ENCODE data around the gene CBY3. TPM values are rescaled to one million over a fixed set of nuclear protein-coding genes. Genes with fewer than 3 reads are reported as not detected.

CBY3 gene
- polyA plus RNA-seq, 1 of the 3 experiments (the other 2 are of a cell fraction) = not detected

GRCh38 chr5:179697108-179697507, 16.3 kb upstream of the CBY3 start:
- ChIA-PET CTCF (interaction anchor here (0.7 to 1.1 kb wide), 3 partner anchors 17 to 99 kb away, joined by 3 read pairs; partner anchors contain the start of gene MAML1), POLR2A (interaction anchor here (2.6 kb wide), 1 partner anchor 19 kb away, joined by 8 read pairs; no protein-coding TSS in a partner anchor)
- no peaks in the 10 kb centered on the region for H3K9me2 ChIP-seq
- peaks cover 4 to 5% of the 10 kb centered on the region in 2 experiments; a peak in 2 of 4 replicates for H3K4me1 ChIP-seq (ENCODE audit: control insufficient read depth in 1 of 2, insufficient read depth in 2 of 2, low read depth in 1 of 2, low read length in 1 of 2)
- DNase-seq = no peak
- H3K4me3 ChIP-seq (ENCODE audit: low read depth in 2 of 2, low read length in 1 of 2) = peak overlapping the region in 1 of 2 experiments; percentile 74; a peak in 1 of 4 replicates
- 93% methylated on average over 2 of the region's 2 CpGs for WGBS (ENCODE audit: low lambda C conversion rate)
- H3K27ac ChIP-seq (ENCODE audit: low read depth in 2 of 2, low read length in 1 of 2) = peak overlapping the region in 1 of 2 experiments; percentile 96; a peak in 1 of 4 replicates
- peaks cover 17% of the 10 kb centered on the region for H3F3A ChIP-seq (replicated peaks; ENCODE audit: insufficient read depth)
- no peak overlapping the region; the same call in 1 of the 2 replicates for H2AFZ ChIP-seq (ENCODE audit: low read depth)
- peaks cover 22% of the 10 kb centered on the region for H4K20me1 ChIP-seq (ENCODE audit: insufficient read depth)
- peaks cover 51% of the 10 kb centered on the region for H3K79me2 ChIP-seq (ENCODE audit: insufficient read depth)
- TF ChIP-seq SIN3A (IDR thresholded peaks at IDR 0.05; ENCODE audit: borderline replicate concordance, low read depth, low read length) (no peak), RAD21 (IDR thresholded peaks at IDR 0.05; ENCODE audit: low read length) (no peak), ELF1 (IDR thresholded peaks at IDR 0.05) (no peak)
- H3K27me3 ChIP-seq (ENCODE audit: insufficient read depth) = no peaks in the 10 kb centered on the region
- H3K4me2 ChIP-seq = peak overlapping the region; percentile 82
- no peaks in the 10 kb centered on the region for H3K9me3 ChIP-seq
- H3K36me3 ChIP-seq (replicated peaks in 1 of 2; ENCODE audit: control insufficient read depth in 1 of 2, insufficient read depth in 2 of 2, low read length in 1 of 2) = peaks cover 0 to 9% of the 10 kb centered on the region in 2 experiments
- 0 out of 2 replicates have a peak overlapping the region, but pooled peaks have one; percentile 99 for H3K9ac ChIP-seq

- Histone ChIP-seq H3K4me1 (ENCODE audit: control insufficient read depth in 1 of 2, insufficient read depth in 2 of 2, low read depth in 1 of 2, low read length in 1 of 2) (peaks cover 4 to 5% of the 10 kb centered on the region in 2 experiments; a peak in 2 of 4 replicates), H3K27me3 (ENCODE audit: insufficient read depth) (no peaks in the 10 kb centered on the region), H3K9me2 (no peaks in the 10 kb centered on the region), H3K9me3 (no peaks in the 10 kb centered on the region), H3K4me3 (ENCODE audit: low read depth in 2 of 2, low read length in 1 of 2) (no peak overlapping the region), H3F3A (replicated peaks; ENCODE audit: insufficient read depth) (peaks cover 17% of the 10 kb centered on the region), H2AFZ (ENCODE audit: low read depth) (no peak overlapping the region), H3K79me2 (ENCODE audit: insufficient read depth) (peaks cover 46% of the 10 kb centered on the region), H3K36me3 (replicated peaks in 1 of 2; ENCODE audit: control insufficient read depth in 1 of 2, insufficient read depth in 2 of 2, low read length in 1 of 2) (peaks cover 0 to 5% of the 10 kb centered on the region in 2 experiments), H3K27ac (ENCODE audit: low read depth in 2 of 2, low read length in 1 of 2) (no peak overlapping the region; a peak in 1 of 4 replicates), H3K4me2 (peak overlapping the region; percentile 82; the same call in 1 of the 2 replicates), H4K20me1 (ENCODE audit: insufficient read depth) (peaks cover 17% of the 10 kb centered on the region), H3K9ac (no peak overlapping the region)
- ChIA-PET POLR2A (interaction anchor here (0.6 to 2.6 kb wide), 2 partner anchors 15 to 19 kb away, joined by 3 to 8 read pairs; no protein-coding TSS in a partner anchor), CTCF (interaction anchor here (1.1 kb wide), 1 partner anchor 17 kb away, joined by 3 read pairs; no protein-coding TSS in a partner anchor)
- DNase-seq = no peak
- no peak for TF ChIP-seq EZH2phosphoT487 (IDR thresholded peaks at IDR 0.05; ENCODE audit: borderline replicate concordance, low read depth)
- TF ChIP-seq ELF1 (IDR thresholded peaks at IDR 0.05) = no peak
- TF ChIP-seq PBX3 (IDR thresholded peaks at IDR 0.05) = no peak
- no peak for TF ChIP-seq IRF3 (IDR thresholded peaks at IDR 0.05; ENCODE audit: low read depth, low read length)
- TF ChIP-seq CHD2 (IDR thresholded peaks at IDR 0.05; ENCODE audit: low read length, partially characterized antibody) = no peak
- no peak for TF ChIP-seq RCOR1 (IDR thresholded peaks at IDR 0.05; ENCODE audit: low read length)
- no peak for TF ChIP-seq TAF1 (IDR thresholded peaks at IDR 0.05; ENCODE audit: borderline replicate concordance, low read depth, low read length)
- no peak for TF ChIP-seq MAX (IDR thresholded peaks at IDR 0.05; ENCODE audit: low read depth)
- TF ChIP-seq NFIC (IDR thresholded peaks at IDR 0.05; ENCODE audit: borderline replicate concordance) = no peak
- no peak for TF ChIP-seq ZBTB33 (IDR thresholded peaks at IDR 0.05; ENCODE audit: borderline replicate concordance, low read depth)
- TF ChIP-seq RAD21 (IDR thresholded peaks at IDR 0.05; ENCODE audit: low read length) = no peak
- 96% methylated on average over 3 of the region's 3 CpGs for WGBS (ENCODE audit: low lambda C conversion rate)
These were observed 15.8 kb upstream of the CBY3 start for GRCh38 chr5:179696603-179697002.
